Testis (tissue), 2 donors: ENCODE measurements around the gene NRCAM.

Source experiments
- POLR2A ChIP-seq: fragments of 450-650 bp; IDR thresholded peaks from one replicate; pipeline ENCODE4 v1.6.1; 2017; ENCODE audit warnings: antibody characterized with exemption, mild to moderate bottlenecking, moderate library complexity
- TF ChIP-seq, protein P1 (sequence below), 3 experiments: fragments of 450-650 bp in 2 of 3; fragments of 200-600 bp in 1 of 3; sonication (generic) in 1 of 3; IDR thresholded peaks; one replicate each; pipeline ENCODE4 v1.5.1; 2016 to 2019; ENCODE audit warnings: antibody characterized with exemption in 3 of 3, mild to moderate bottlenecking in 2 of 3, moderate library complexity in 1 of 3

- no peak for TF ChIP-seq POLR2A
- TF ChIP-seq, protein P1, sequence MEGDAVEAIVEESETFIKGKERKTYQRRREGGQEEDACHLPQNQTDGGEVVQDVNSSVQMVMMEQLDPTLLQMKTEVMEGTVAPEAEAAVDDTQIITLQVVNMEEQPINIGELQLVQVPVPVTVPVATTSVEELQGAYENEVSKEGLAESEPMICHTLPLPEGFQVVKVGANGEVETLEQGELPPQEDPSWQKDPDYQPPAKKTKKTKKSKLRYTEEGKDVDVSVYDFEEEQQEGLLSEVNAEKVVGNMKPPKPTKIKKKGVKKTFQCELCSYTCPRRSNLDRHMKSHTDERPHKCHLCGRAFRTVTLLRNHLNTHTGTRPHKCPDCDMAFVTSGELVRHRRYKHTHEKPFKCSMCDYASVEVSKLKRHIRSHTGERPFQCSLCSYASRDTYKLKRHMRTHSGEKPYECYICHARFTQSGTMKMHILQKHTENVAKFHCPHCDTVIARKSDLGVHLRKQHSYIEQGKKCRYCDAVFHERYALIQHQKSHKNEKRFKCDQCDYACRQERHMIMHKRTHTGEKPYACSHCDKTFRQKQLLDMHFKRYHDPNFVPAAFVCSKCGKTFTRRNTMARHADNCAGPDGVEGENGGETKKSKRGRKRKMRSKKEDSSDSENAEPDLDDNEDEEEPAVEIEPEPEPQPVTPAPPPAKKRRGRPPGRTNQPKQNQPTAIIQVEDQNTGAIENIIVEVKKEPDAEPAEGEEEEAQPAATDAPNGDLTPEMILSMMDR (IDR thresholded peaks at IDR 0.05), result no peak
Observed at GRCh38 chr7:108307194-108307593, 149.0 kb downstream of the NRCAM start.
